GM12873 (cell line): ENCODE results near the gene EPSTI1.

ENCODE experiments used
- CTCF ChIP-seq: IDR thresholded peaks from 2 replicates; pipeline ENCODE4 v1.5.1; 2012; ENCODE audit warnings: low read depth, mild to moderate bottlenecking, moderate library complexity, low read length, control low read depth; ENCODE audit not compliant: insufficient read depth; ENCODE audit errors: missing control alignments

EPSTI1 gene

GRCh38 chr13:42946927-42947326 is 45.1 kb downstream of the EPSTI1 start:
- no peak for TF ChIP-seq CTCF

- TF ChIP-seq CTCF, result no peak
Observed at GRCh38 chr13:42929886-42930535, 62.0 kb downstream of the EPSTI1 start.

GRCh38 chr13:42926555-42926954 is 65.5 kb downstream of the EPSTI1 start:
- no peak for TF ChIP-seq CTCF

- TF ChIP-seq CTCF, result no peak
Observed at GRCh38 chr13:42926043-42926442, 66.0 kb downstream of the EPSTI1 start.

GRCh38 chr13:42925626-42926025 is 66.4 kb downstream of the EPSTI1 start:
- no peak for TF ChIP-seq CTCF

GRCh38 chr13:42924344-42924743 is 67.7 kb downstream of the EPSTI1 start:
- TF ChIP-seq CTCF, result no peak

- TF ChIP-seq CTCF, result no peak
Observed at GRCh38 chr13:42907745-42908144, 84.3 kb downstream of the EPSTI1 start.
